GM12878 (cell line): ENCODE measurements around the gene FAM3B. TPM values are rescaled to one million over a fixed set of nuclear protein-coding genes. Genes with fewer than 3 reads are reported as not detected.

Source experiments
- ATAC-seq: fragments of 200-7000 bp; cut with Tn5 transposase; 3 replicates; pipeline ENCODE4 v1.9.1; 2020; ENCODE audit warnings: mild to moderate bottlenecking, moderate library complexity
- BruUV-seq: library from RNA; stranded (reverse); fragments of 400-500 nt; replicated peaks from 2 replicates; lab custom pipeline; 2021; lab: Mats Ljungman, UMichigan
- CTCF ChIA-PET: fragments of 300-600 bp; sonication (Branson Sonifier 250); formaldehyde crosslinking; extraction: SDS; loops from one replicate; lab custom pipeline; 2021; ENCODE audit warnings: inconsistent platforms; lab: Yijun Ruan, JAX
- POLR2A ChIA-PET: fragments of 350-600 bp; formaldehyde crosslinking; extraction: SDS; loops from one replicate; lab custom pipeline; 2021; ENCODE audit warnings: inconsistent platforms; lab: Charles Lee
- RAD21 ChIA-PET: fragments of 300-600 bp; sonication (Branson Sonifier 250); formaldehyde crosslinking; loops from one replicate; lab custom pipeline; 2023; ENCODE audit warnings: antibody characterized with exemption; ENCODE audit not compliant: unreplicated experiment; lab: Charles Lee
- SMC1A ChIA-PET: fragments of 300-600 bp; sonication (Branson Sonifier 250); formaldehyde crosslinking; loops from one replicate; lab custom pipeline; 2023; ENCODE audit not compliant: unreplicated experiment, uncharacterized antibody; lab: Charles Lee
- DNase-seq: peaks from one replicate; pipeline ENCODE4 v3.0.0-alpha.2; 2011; ENCODE audit warnings: low read depth, low spot score
- FAIRE-seq: peaks from 3 replicates; lab custom pipeline; 2011; peaks lifted over from hg19 to GRCh38; lab: Jason Lieb, UNC
- H2AFZ ChIP-seq: 2 replicates; pipeline ENCODE4 v1.6.0; 2011; ENCODE audit warnings: low read depth, low read length, control low read depth; ENCODE audit not compliant: control insufficient read depth
- H3K27ac ChIP-seq: 2 replicates; pipeline ENCODE4 v1.5.1; 2011; ENCODE audit warnings: control low read depth; ENCODE audit not compliant: control insufficient read depth, insufficient read depth
- H3K27me3 ChIP-seq, 2 experiments: replicated peaks in 1 of 2; 2 replicates each; pipeline versions ENCODE4 v1.6.0 to v1.6.1; 2011; ENCODE audit warnings: low read length in 1 of 2; ENCODE audit not compliant: control insufficient read depth in 2 of 2, insufficient read depth in 2 of 2
- H3K36me3 ChIP-seq, 2 experiments: 2 replicates each; pipeline ENCODE4 v1.5.1; 2011; ENCODE audit warnings: low read length in 1 of 2; ENCODE audit not compliant: control insufficient read depth in 2 of 2, insufficient read depth in 2 of 2
- H3K4me1 ChIP-seq: 2 replicates; pipeline ENCODE4 v1.6.1; 2011; ENCODE audit warnings: mild to moderate bottlenecking, low read length, moderate library complexity, mixed read lengths; ENCODE audit not compliant: control insufficient read depth, insufficient read depth
- H3K4me2 ChIP-seq: 2 replicates; pipeline ENCODE4 v1.6.0; 2011; ENCODE audit warnings: control low read depth; ENCODE audit not compliant: control insufficient read depth, insufficient read depth
- H3K4me3 ChIP-seq: fragments of 200-600 bp; sonication (generic); 2 replicates; pipeline ENCODE4 v1.5.1; 2016
- H3K79me2 ChIP-seq: 2 replicates; pipeline ENCODE4 v1.6.0; 2011; ENCODE audit warnings: low read length; ENCODE audit not compliant: control insufficient read depth, insufficient read depth
- H3K9ac ChIP-seq: 2 replicates; pipeline ENCODE4 v1.8.0; 2011; ENCODE audit warnings: low read length, control low read depth, mixed read lengths; ENCODE audit not compliant: control insufficient read depth, insufficient read depth
- H3K9me3 ChIP-seq: replicated peaks from 3 replicates; pipeline ENCODE4 v1.5.1; 2011; ENCODE audit warnings: mild to moderate bottlenecking, low read length; ENCODE audit not compliant: control insufficient read depth, insufficient read depth
- H4K20me1 ChIP-seq: 2 replicates; pipeline ENCODE4 v1.6.0; 2011; ENCODE audit not compliant: control insufficient read depth, insufficient read depth
- FOXK2 ChIP-seq: fragments of 450-650 bp; IDR thresholded peaks from 2 replicates; pipeline ENCODE4 v1.6.1; 2017; ENCODE audit warnings: mild to moderate bottlenecking, moderate library complexity
- IKZF1 ChIP-seq: fragments of 450-650 bp; conservative IDR thresholded peaks from 2 replicates; pipeline ENCODE4 v1.6.1; 2017; ENCODE audit warnings: antibody characterized with exemption, mild to moderate bottlenecking
- IRF3 ChIP-seq: fragments of 450-650 bp; IDR thresholded peaks from 2 replicates; pipeline ENCODE4 v1.6.1; 2014; ENCODE audit warnings: mild to moderate bottlenecking
- KLF5 ChIP-seq: fragments of 450-650 bp; IDR thresholded peaks from 2 replicates; pipeline ENCODE4 v1.6.1; 2014; ENCODE audit warnings: mild to moderate bottlenecking; ENCODE audit not compliant: partially characterized antibody
- LARP7 ChIP-seq: fragments of 450-650 bp; IDR thresholded peaks from 2 replicates; pipeline ENCODE4 v1.6.1; 2017; ENCODE audit warnings: mild to moderate bottlenecking
- MEF2B ChIP-seq: fragments of 450-650 bp; IDR thresholded peaks from 2 replicates; pipeline ENCODE4 v1.6.1; 2018; ENCODE audit warnings: mild to moderate bottlenecking, moderate library complexity; ENCODE audit not compliant: partially characterized antibody, poor library complexity, severe bottlenecking
- NFIC ChIP-seq: IDR thresholded peaks from 2 replicates; pipeline ENCODE4 v1.6.1; 2012; ENCODE audit warnings: low read depth, mild to moderate bottlenecking, inconsistent platforms, low read length, moderate library complexity
- NR2C1 ChIP-seq: fragments of 450-650 bp; IDR thresholded peaks from 2 replicates; pipeline ENCODE4 v1.6.1; 2017; ENCODE audit warnings: antibody characterized with exemption, mild to moderate bottlenecking, moderate library complexity
- USF1 ChIP-seq: IDR thresholded peaks from 2 replicates; pipeline ENCODE4 v1.6.1; 2011; ENCODE audit warnings: borderline replicate concordance, low read depth, mild to moderate bottlenecking, moderate library complexity, mixed read lengths, low read length; ENCODE audit not compliant: insufficient read depth; ENCODE audit errors: extremely low read length
- USF2 ChIP-seq: IDR thresholded peaks from 2 replicates; pipeline ENCODE4 v1.6.1; 2011; ENCODE audit warnings: low read depth, low read length, improper control_type of control experiment, borderline replicate concordance
- ZNF207 ChIP-seq: fragments of 450-650 bp; IDR thresholded peaks from 2 replicates; pipeline ENCODE4 v1.6.1; 2014; ENCODE audit warnings: antibody characterized with exemption, mild to moderate bottlenecking, borderline replicate concordance
- ZNF384 ChIP-seq: IDR thresholded peaks from 2 replicates; pipeline ENCODE4 v1.6.1; 2012; ENCODE audit warnings: low read depth, mild to moderate bottlenecking, low read length, improper control_type of control experiment, borderline replicate concordance
- WGBS: methylation state at CpG from one replicate; pipeline ENCODE4 v1.1.6; 2016; ENCODE audit warnings: low lambda C conversion rate; ENCODE audit not compliant: insufficient replicate concordance, insufficient coverage; ENCODE audit errors: missing lambda C conversion rate; 5-methylcytosine and 5-hydroxymethylcytosine counted together
- in situ Hi-C: fragments of 300-500 bp; cut with MboI; formaldehyde crosslinking; loops from 9 replicates; pipeline ENCODE4 v1.14.3; 2018; ENCODE audit warnings: mixed read lengths
- intact Hi-C: fragments of 100-400 bp; cut with micrococcal nuclease; formaldehyde crosslinking; loops from one replicate; pipeline ENCODE4 v1.14.2; 2022; ENCODE audit not compliant: unreplicated experiment
- polyA plus RNA-seq, 11 experiments: library from polyadenylated mRNA; depleted of rRNA in 4 of 11; unstranded in 6 of 11; stranded (reverse) in 5 of 11; fragments of >200 nt; fragmentation: Nextera tagmentation in 4 of 11; fragmentation: Illumina TruSeq in 1 of 11; extraction: Ambion mirVana in 4 of 11; extraction: Trizol in 1 of 11; gene quantifications; 1 replicate in 1 of 11; 2 replicates in 10 of 11; pipeline versions ENCODE4 v1.2.1 to v1.2.3, GENCODE V29; 2011 to 2016; ENCODE audit warnings: inconsistent platforms in 2 of 11, missing spikeins in 2 of 11, low read depth in 1 of 11
- total RNA-seq, 4 experiments: library from RNA; depleted of rRNA in 3 of 4; stranded (reverse); fragments of >200 nt in 3 of 4; fragmentation: Illumina TruSeq in 1 of 4; extraction: Trizol in 1 of 4; gene quantifications; 2 replicates each; pipeline versions ENCODE4 v1.2.1 to v1.2.3, GENCODE V29; 2013 to 2021

Gene FAM3B
- total and polyA plus RNA-seq, 10 of the 15 experiments (the other 5 are each of a cell fraction or from before 2014, with no cell fraction given), result 0.12 TPM; not detected in 9

GRCh38 chr21:41289431-41289830, 27.2 kb upstream of the FAM3B start:
- H3K27me3 ChIP-seq, result no peaks in the 10 kb centered on the region
- FAIRE-seq, result no peak

GRCh38 chr21:41290106-41290799, 26.3 kb upstream of the FAM3B start:
- RAD21 ChIA-PET, result no interaction called here
- no peak overlapping the region for H2AFZ ChIP-seq
- H3K9me3 ChIP-seq, result no peaks in the 10 kb centered on the region; the same call in 2 of the 3 replicates
- no peak overlapping the region for H3K9ac ChIP-seq
- H3K79me2 ChIP-seq, result no peaks in the 10 kb centered on the region
- H3K27me3 ChIP-seq, result no peaks in the 10 kb centered on the region
- WGBS, result 55% methylated on average over 20 of the region's 24 CpGs
- BruUV-seq, result no TSS peak
- intact Hi-C loops, result no loop called here
- ATAC-seq, result no peak
- TF ChIP-seq IRF3 (no peak), LARP7 (no peak), USF2 (no peak), ZNF207 (no peak), FOXK2 (no peak), NFIC (no peak), MEF2B (no peak)
- in situ Hi-C loops, result no loop called here
- H3K4me3 ChIP-seq, result no peak overlapping the region
- no peaks in the 10 kb centered on the region for H3K4me1 ChIP-seq
- H3K36me3 ChIP-seq, result no peaks in the 10 kb centered on the region
- DNase-seq, result no peak
- POLR2A ChIA-PET, result no interaction called here
- no peak overlapping the region for H3K4me2 ChIP-seq
- H3K27ac ChIP-seq, result no peak overlapping the region
- CTCF ChIA-PET, result no interaction called here
- no peak for FAIRE-seq
- H4K20me1 ChIP-seq, result no peaks in the 10 kb centered on the region
- SMC1A ChIA-PET, result no interaction called here

More at GRCh38 chr21:41289431-41289830, 27.2 kb upstream of the FAM3B start:
- ChIA-PET SMC1A (no interaction called here), CTCF (no interaction called here), RAD21 (no interaction called here), POLR2A (no interaction called here)
- Histone ChIP-seq H3K4me3 (no peak overlapping the region), H3K9me3 (no peaks in the 10 kb centered on the region; the same call in 2 of the 3 replicates), H3K27ac (no peak overlapping the region), H3K79me2 (no peaks in the 10 kb centered on the region), H4K20me1 (no peaks in the 10 kb centered on the region), H3K9ac (no peak overlapping the region), H3K36me3 (no peaks in the 10 kb centered on the region), H3K4me2 (no peak overlapping the region), H3K4me1 (no peaks in the 10 kb centered on the region), H2AFZ (no peak overlapping the region)
- no TSS peak for BruUV-seq
- ATAC-seq, result no peak
- 51% methylated on average over 13 of the region's 13 CpGs for WGBS
- TF ChIP-seq IKZF1, result no peak
- no peak for TF ChIP-seq NR2C1
- TF ChIP-seq USF1, result no peak
- no peak for TF ChIP-seq ZNF384
- TF ChIP-seq KLF5, result no peak
- DNase-seq, result no peak
- intact Hi-C loops (no loop called here), in situ Hi-C loops (loop anchor here (5.0 kb wide), 1 partner anchor 168 kb away; no protein-coding TSS in a partner anchor)
